Upper lobe of left lung (tissue), 6 donors: ENCODE results near the gene SALL2. TPM values are rescaled to one million over a fixed set of nuclear protein-coding genes. Genes with fewer than 3 reads are reported as not detected.

Experiments used
- ATAC-seq, 2 donors: fragments of 200-7000 bp; cut with Tn5 transposase; one replicate each; pipeline ENCODE4 v1.9.1; 2022; ENCODE audit warnings: mild to moderate bottlenecking in 2 of 2, moderate library complexity in 2 of 2; ENCODE audit not compliant: low FRiP score in 2 of 2
- DNase-seq, 2 donors: peaks; one replicate each; pipeline ENCODE4 v3.0.0-alpha.2; 2019 to 2020
- H3K27ac ChIP-seq, 4 donors: fragments of 200-600 bp; sonication (generic); one replicate each; pipeline ENCODE4 v1.5.1; 2016 to 2019
- H3K27me3 ChIP-seq, 4 donors: fragments of 200-600 bp; sonication (generic); one replicate each; pipeline ENCODE4 v1.5.1; 2017 to 2019
- H3K36me3 ChIP-seq, 4 donors: fragments of 200-600 bp; sonication (generic); one replicate each; pipeline ENCODE4 v1.5.1; 2016 to 2019
- H3K4me1 ChIP-seq, 4 donors: fragments of 200-600 bp; sonication (generic); one replicate each; pipeline ENCODE4 v1.5.1; 2018 to 2019
- H3K4me3 ChIP-seq, 4 donors: fragments of 200-600 bp; sonication (generic); one replicate each; pipeline ENCODE4 v1.5.1; 2017 to 2019; ENCODE audit warnings: mild to moderate bottlenecking in 2 of 4, moderate library complexity in 1 of 4
- H3K9me3 ChIP-seq, 4 donors: fragments of 200-600 bp; sonication (generic); one replicate each; pipeline ENCODE4 v1.5.1; 2018 to 2019
- CTCF ChIP-seq, 6 experiments: fragments of 450-650 bp in 4 of 6; fragments of 200-600 bp in 2 of 6; sonication (generic) in 2 of 6; IDR thresholded peaks; one replicate each; pipeline ENCODE4 v1.5.1; 2016 to 2019; ENCODE audit warnings: antibody characterized with exemption in 6 of 6
- EP300 ChIP-seq, 4 donors: sonication (generic); formaldehyde crosslinking; IDR thresholded peaks; one replicate each; pipeline ENCODE4 v1.5.1; 2017; ENCODE audit warnings: antibody characterized with exemption in 4 of 4, control low read depth in 2 of 4
- POLR2A ChIP-seq, 4 donors: fragments of 450-650 bp; IDR thresholded peaks; one replicate each; pipeline ENCODE4 v1.5.1; 2016 to 2017; ENCODE audit warnings: antibody characterized with exemption in 4 of 4, mild to moderate bottlenecking in 2 of 4
- POLR2AphosphoS5 ChIP-seq, 2 donors: sonication (generic); formaldehyde crosslinking; IDR thresholded peaks; one replicate each; pipeline ENCODE4 v1.5.1; 2017; ENCODE audit warnings: antibody characterized with exemption in 2 of 2
- WGBS, 2 donors: methylation state at CpG; one replicate each; pipeline ENCODE4 v1.1.5; 2017 to 2018; 5-methylcytosine and 5-hydroxymethylcytosine counted together
- total RNA-seq, 6 donors: library from RNA; depleted of rRNA in 4 of 6; stranded (reverse); fragments of >200 nt in 4 of 6; gene quantifications; one replicate each; pipeline versions ENCODE4 v1.1.0 to v1.2.1, GENCODE V29; 2016 to 2021
- donor health status: DM: no; HTN: no; CAD: no; lungs with moderate emphysema.
- donor health status: DM: no; HTN: yes; CAD: no; lungs with severe emphysema.

SALL2 gene
- total RNA-seq, 6 donors from 2014 or later = 5.5 to 12.2 (median 8.0) TPM

DNA sequence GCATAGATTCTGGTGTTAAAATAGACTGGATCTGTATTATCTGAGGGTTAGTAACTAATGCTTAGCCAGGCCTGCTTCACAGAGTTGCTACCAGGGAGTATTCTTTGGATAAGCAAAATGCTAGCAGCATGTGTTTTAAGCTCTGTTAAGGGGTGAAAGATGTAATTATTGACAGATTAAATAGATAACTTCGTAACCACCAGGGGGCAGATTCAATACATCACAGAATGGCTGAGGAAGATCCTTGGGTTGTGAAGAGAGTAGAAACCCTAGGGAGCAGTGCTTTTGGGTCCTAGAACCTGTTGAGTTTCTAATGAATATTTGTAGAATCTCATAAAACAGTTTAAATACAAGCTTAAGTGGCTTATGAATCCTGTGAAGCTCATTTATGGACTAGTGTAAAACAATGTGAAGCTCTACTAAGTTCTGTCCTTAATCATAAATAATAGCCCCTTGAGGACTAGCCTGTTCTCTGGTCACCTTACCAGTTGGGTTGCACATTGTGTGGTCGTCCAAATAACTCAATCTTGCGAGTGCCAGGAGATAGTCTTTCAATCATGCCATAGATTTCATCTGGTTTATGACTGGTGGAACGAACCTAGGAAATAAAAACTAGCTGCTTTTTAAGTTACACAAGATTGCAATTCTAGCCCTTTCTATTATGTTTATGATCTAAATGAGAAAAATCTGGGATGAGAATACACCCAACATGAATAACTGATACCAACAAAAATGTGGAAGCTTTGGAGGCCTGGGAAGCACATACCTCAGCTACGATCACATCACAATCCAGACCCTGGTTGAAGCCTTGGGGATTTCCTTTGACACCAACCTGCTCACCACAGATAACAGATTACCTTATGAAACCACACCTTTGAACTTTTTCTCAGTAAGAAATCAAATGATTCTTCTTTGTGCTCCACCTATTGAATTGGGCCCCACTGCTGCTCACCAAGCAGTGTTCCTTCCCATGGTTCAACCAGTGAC lies 27.3 kb downstream of the SALL2 start:
- Histone ChIP-seq H3K27ac (no peak overlapping the region), H3K36me3 (peaks cover 14 to 94% (median 83%) of the 10 kb centered on the region in 4 donors), H3K4me1 (peaks cover 0 to 13% (median 7%) of the 10 kb centered on the region in 4 donors), H3K4me3 (no peak overlapping the region), H3K27me3 (no peaks in the 10 kb centered on the region), H3K9me3 (no peaks in the 10 kb centered on the region)
- peak in 1 of 2 donors; percentile 55 for ATAC-seq
- no peak for DNase-seq
- 65 to 71% methylated on average over 5 of the region's 5 CpGs for WGBS, 2 donors
- peak in 4 of 6 experiments; percentile 23 to 59 (median 46) for TF ChIP-seq CTCF (IDR thresholded peaks at IDR 0.05)
- TF ChIP-seq EP300 (IDR thresholded peaks at IDR 0.05) = no peak

DNA sequence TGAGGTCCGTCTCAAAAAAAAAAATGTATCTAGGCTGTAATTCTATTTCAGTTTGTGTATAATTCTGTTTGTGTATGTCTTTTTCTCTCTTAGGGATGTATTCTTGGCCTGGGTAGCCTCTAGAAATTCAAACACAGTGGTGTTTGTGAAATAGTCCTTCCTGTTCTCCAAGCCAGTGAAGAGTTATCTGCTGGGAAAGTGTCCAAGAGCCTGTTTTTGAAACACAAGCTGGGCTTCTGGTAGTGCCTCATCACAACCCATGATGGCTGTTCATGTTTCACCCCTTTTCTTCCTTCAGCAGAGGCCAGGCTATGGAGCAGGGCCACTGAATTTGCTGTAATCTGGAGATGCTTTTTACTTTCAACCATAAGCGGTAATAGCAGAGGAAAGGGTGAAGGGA lies 29.7 kb downstream of the SALL2 start:
- WGBS, 2 donors = 76 to 83% methylated on average over 2 of the region's 2 CpGs
- Histone ChIP-seq H3K9me3 (no peaks in the 10 kb centered on the region), H3K36me3 (peaks cover 22 to 96% (median 87%) of the 10 kb centered on the region in 4 donors), H3K4me1 (peaks cover 0 to 13% (median 7%) of the 10 kb centered on the region in 4 donors), H3K27ac (peak overlapping the region in 3 of 4 donors; percentile 19 to 53 (median 46)), H3K27me3 (no peaks in the 10 kb centered on the region), H3K4me3 (no peak overlapping the region)
- DNase-seq (peak in 1 of 2 donors; percentile 30), ATAC-seq (no peak)
- TF ChIP-seq POLR2AphosphoS5 (IDR thresholded peaks at IDR 0.05) (no peak), POLR2A (IDR thresholded peaks at IDR 0.05) (no peak), EP300 (IDR thresholded peaks at IDR 0.05) (no peak), CTCF (IDR thresholded peaks at IDR 0.05) (no peak)

GRCh38 chr14:21494902-21495762 lies 31.0 kb downstream of the SALL2 start:
- peak overlapping the region; percentile 19 to 53 (median 49) for H3K27ac ChIP-seq
- DNase-seq (no peak), ATAC-seq (peak; percentile 51 to 78)
- TF ChIP-seq EP300 (IDR thresholded peaks at IDR 0.05) (no peak), POLR2A (IDR thresholded peaks at IDR 0.05) (no peak), POLR2AphosphoS5 (IDR thresholded peaks at IDR 0.05) (no peak), CTCF (IDR thresholded peaks at IDR 0.05) (no peak)
- no peak overlapping the region for H3K4me3 ChIP-seq
- peaks cover 0 to 13% (median 7%) of the 10 kb centered on the region in 4 donors for H3K4me1 ChIP-seq
- H3K9me3 ChIP-seq = no peaks in the 10 kb centered on the region
- H3K27me3 ChIP-seq = no peaks in the 10 kb centered on the region
- 29 to 80% methylated on average over 2 of the region's 2 CpGs for WGBS, 2 donors
- H3K36me3 ChIP-seq = peaks cover 28 to 97% (median 90%) of the 10 kb centered on the region in 4 donors

GRCh38 chr14:21486640-21487087 lies 39.5 kb downstream of the SALL2 start:
- WGBS, 2 donors = 83 to 86% methylated on average over 1 of the region's 1 CpG
- Histone ChIP-seq H3K4me1 (no peaks in the 10 kb centered on the region), H3K4me3 (no peak overlapping the region), H3K36me3 (peaks cover 27 to 67% (median 47%) of the 10 kb centered on the region in 4 donors), H3K27ac (no peak overlapping the region), H3K9me3 (no peaks in the 10 kb centered on the region), H3K27me3 (no peaks in the 10 kb centered on the region)
- ATAC-seq = no peak
- TF ChIP-seq POLR2A (IDR thresholded peaks at IDR 0.05) (no peak), EP300 (IDR thresholded peaks at IDR 0.05) (no peak), POLR2AphosphoS5 (IDR thresholded peaks at IDR 0.05) (no peak), CTCF (IDR thresholded peaks at IDR 0.05) (no peak)
- DNase-seq = no peak
